ENCODE results near the gene TP53TG5.

Gene TP53TG5

GRCh38 chr20:45406260-45407066 is 28.3 kb upstream of the TP53TG5 start (continued):
- no peak for TF ChIP-seq ZNF639 (tag by site-specific recombination; IDR thresholded peaks at IDR 0.05)
- no peak for TF ChIP-seq SALL2 (tag by site-specific recombination; IDR thresholded peaks at IDR 0.05; ENCODE audit: borderline replicate concordance)
- no peak for TF ChIP-seq BCL11B (tag by site-specific recombination; IDR thresholded peaks at IDR 0.05; ENCODE audit: low read depth)
- TF ChIP-seq ZNF626 (tag by site-specific recombination; IDR thresholded peaks at IDR 0.05) = no peak
- TF ChIP-seq ZNF624 (tag by site-specific recombination; IDR thresholded peaks at IDR 0.05) = no peak
- TF ChIP-seq ZNF560 (tag by site-specific recombination; IDR thresholded peaks at IDR 0.05; ENCODE audit: borderline replicate concordance) = no peak
- peak; percentile 16; the same call in 1 of the 2 replicates for TF ChIP-seq FEZF1 (tag by site-specific recombination; IDR thresholded peaks at IDR 0.05)
- TF ChIP-seq ZFHX2 (tag by site-specific recombination; conservative IDR thresholded peaks at IDR 0.05) = peak; percentile 100
- peak; percentile 72 for TF ChIP-seq ZSCAN30 (tag by site-specific recombination; IDR thresholded peaks at IDR 0.05)
- no peak for TF ChIP-seq ZNF645 (tag by site-specific recombination; IDR thresholded peaks at IDR 0.05)
- TF ChIP-seq ZNF169 (tag by site-specific recombination; IDR thresholded peaks at IDR 0.05) = no peak
- no peak for TF ChIP-seq ZNF549 (tag by site-specific recombination; IDR thresholded peaks at IDR 0.05)
- TF ChIP-seq HOXC10 (CRISPR knock-in tag; IDR thresholded peaks at IDR 0.05) = no peak
- no peak for TF ChIP-seq ZNF362 (tag by site-specific recombination; IDR thresholded peaks at IDR 0.05)
- TF ChIP-seq ZNF747 (tag by site-specific recombination; IDR thresholded peaks at IDR 0.05) = no peak
- TF ChIP-seq SETDB1 (IDR thresholded peaks at IDR 0.05; ENCODE audit: insufficient read length, low read length) = no peak
- TF ChIP-seq ZNF585B (tag by site-specific recombination; IDR thresholded peaks at IDR 0.05) = no peak
- TF ChIP-seq ZNF366 (tag by site-specific recombination; conservative IDR thresholded peaks at IDR 0.05) = no peak
- TF ChIP-seq ZNF600 (tag by site-specific recombination; IDR thresholded peaks at IDR 0.05) = peak; percentile 85
- no peak for TF ChIP-seq ZNF24 (tag by site-specific recombination; IDR thresholded peaks at IDR 0.05)
- TF ChIP-seq ZNF488 (tag by site-specific recombination; IDR thresholded peaks at IDR 0.05) = no peak
- no peak for TF ChIP-seq ZNF776 (tag by site-specific recombination; IDR thresholded peaks at IDR 0.05; ENCODE audit: borderline replicate concordance)
- TF ChIP-seq ATF2 (tag by site-specific recombination; IDR thresholded peaks at IDR 0.05; ENCODE audit: low read depth) = no peak
- no peak for TF ChIP-seq PRDM6 (tag by site-specific recombination; IDR thresholded peaks at IDR 0.05)
- peak; percentile 92 for TF ChIP-seq HIC1 (tag by site-specific recombination; IDR thresholded peaks at IDR 0.05)
- TF ChIP-seq ZNF23 (tag by site-specific recombination; IDR thresholded peaks at IDR 0.05; ENCODE audit: borderline replicate concordance) = no peak
- 0 out of 2 replicates have a peak, but pooled peaks have one; percentile 6 for TF ChIP-seq ZNF398 (tag by site-specific recombination; IDR thresholded peaks at IDR 0.05)
- no peak for TF ChIP-seq GFI1B (tag by site-specific recombination; IDR thresholded peaks at IDR 0.05)

Measured in HEK293 (cell line).